Measurements from ENCODE around the gene DNM2. TPM values are rescaled to one million over a fixed set of nuclear protein-coding genes. Genes with fewer than 3 reads are reported as not detected.
"Not testable (repeated sequence)": the region's sequence is repeated elsewhere in the genome, so short reads cannot be mapped to it uniquely, and the experiment has no call there.

DNM2 gene
- total and polyA plus RNA-seq, 3 donors from 2014 or later, result 166 to 274 (median 226) TPM

DNA sequence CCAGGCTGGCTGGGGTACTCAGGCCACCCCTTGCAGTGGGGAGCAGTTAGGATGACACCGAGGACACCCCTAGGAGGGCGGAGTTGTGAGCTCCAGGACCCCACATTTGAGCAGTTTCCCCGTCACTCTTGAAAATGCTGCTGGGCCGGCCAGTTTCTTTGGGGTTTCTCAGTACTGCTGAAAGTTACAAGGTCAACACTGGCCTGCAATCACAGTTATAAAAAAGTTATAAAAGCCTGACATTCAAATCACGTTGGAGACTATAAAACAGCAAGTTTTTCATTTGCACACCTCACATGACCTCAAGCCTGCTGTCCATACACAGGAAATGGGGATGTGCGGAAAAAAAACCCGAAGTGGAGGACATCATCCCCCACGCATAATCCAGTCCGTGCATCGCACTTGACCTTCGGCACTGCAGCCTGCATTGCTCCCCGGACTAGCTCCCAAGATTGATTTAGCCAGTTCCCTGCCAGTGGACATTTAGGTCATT, 27.0 kb downstream of the DNM2 start:
- peak overlapping the region; percentile 66 to 68 for H3K27ac ChIP-seq
- 25 to 46% methylated on average over 9 to 12 of the region's 12 CpGs for WGBS, 2 donors

DNA sequence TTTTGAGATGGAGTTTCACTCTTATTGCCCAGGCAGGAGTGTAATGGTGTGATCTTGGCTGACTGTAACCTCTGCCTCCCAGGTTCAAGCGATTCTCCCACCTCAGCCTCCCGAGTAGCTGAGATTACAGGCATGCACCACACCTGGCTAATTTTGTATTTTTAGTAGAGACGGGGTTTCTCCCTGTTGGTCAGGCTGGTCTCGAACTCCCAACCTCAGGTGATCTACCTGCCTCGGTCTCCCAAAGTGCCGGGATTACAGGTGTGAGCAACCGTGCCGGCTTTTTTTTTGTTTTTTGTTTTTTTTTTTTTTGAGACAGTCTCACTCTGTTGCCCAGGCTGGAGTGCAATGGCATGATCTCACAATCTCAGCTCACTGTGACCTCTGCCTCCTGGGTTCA, 28.6 kb downstream of the DNM2 start:
- H3K27me3 ChIP-seq; intact Hi-C loops (cut with DNase I; ENCODE audit: low total_unique reads); H3K4me3 ChIP-seq; H3K27ac ChIP-seq; H3K9me3 ChIP-seq; DNase-seq; H3K36me3 ChIP-seq (ENCODE audit: low read depth, missing control alignments): not testable (repeated sequence)
- WGBS, 2 donors, result 80 to 86% methylated on average over 8 of the region's 8 CpGs
- peaks cover 54% of the 10 kb centered on the region for H3K4me1 ChIP-seq

More for the DNA sequence above, 27.0 kb downstream of the DNM2 start:
- intact Hi-C loops (cut with DNase I; ENCODE audit: low total_unique reads), result no loop called here
- Histone ChIP-seq H3K4me1 (peaks cover 53% of the 10 kb centered on the region), H3K9me3 (no peaks in the 10 kb centered on the region), H3K36me3 (ENCODE audit: low read depth, missing control alignments) (no peaks in the 10 kb centered on the region), H3K4me3 (no peak overlapping the region), H3K27me3 (no peaks in the 10 kb centered on the region)
- TF ChIP-seq, protein P1, sequence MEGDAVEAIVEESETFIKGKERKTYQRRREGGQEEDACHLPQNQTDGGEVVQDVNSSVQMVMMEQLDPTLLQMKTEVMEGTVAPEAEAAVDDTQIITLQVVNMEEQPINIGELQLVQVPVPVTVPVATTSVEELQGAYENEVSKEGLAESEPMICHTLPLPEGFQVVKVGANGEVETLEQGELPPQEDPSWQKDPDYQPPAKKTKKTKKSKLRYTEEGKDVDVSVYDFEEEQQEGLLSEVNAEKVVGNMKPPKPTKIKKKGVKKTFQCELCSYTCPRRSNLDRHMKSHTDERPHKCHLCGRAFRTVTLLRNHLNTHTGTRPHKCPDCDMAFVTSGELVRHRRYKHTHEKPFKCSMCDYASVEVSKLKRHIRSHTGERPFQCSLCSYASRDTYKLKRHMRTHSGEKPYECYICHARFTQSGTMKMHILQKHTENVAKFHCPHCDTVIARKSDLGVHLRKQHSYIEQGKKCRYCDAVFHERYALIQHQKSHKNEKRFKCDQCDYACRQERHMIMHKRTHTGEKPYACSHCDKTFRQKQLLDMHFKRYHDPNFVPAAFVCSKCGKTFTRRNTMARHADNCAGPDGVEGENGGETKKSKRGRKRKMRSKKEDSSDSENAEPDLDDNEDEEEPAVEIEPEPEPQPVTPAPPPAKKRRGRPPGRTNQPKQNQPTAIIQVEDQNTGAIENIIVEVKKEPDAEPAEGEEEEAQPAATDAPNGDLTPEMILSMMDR (IDR thresholded peaks at IDR 0.05), result no peak
- no peak for TF ChIP-seq POLR2A (IDR thresholded peaks at IDR 0.05)
- peak; percentile 55 for DNase-seq

DNA sequence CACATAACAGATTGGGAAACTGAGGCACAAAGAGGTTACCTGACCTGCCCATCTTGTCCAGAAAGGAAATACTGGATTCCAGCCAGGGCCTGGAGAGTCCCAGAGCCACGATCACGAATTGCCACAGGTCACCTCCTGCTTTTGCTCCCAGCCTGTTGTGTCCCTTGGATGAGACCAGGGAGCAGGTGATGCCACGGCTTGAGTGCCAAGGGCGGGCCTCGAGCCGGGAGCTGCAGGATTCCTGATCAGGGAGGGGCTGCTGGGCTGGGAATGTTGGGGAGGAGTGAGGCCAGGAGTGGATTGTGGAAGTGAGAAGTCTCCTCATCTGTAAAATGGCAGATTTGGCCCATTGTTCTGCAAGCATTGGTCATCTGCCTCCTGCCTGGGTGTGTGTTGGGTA, 29.4 kb downstream of the DNM2 start:
- H3K36me3 ChIP-seq (ENCODE audit: low read depth, missing control alignments), result no peaks in the 10 kb centered on the region
- DNase-seq, result no peak
- H3K4me3 ChIP-seq, result no peak overlapping the region
- WGBS, 2 donors, result 56 to 60% methylated on average over 4 to 6 of the region's 6 CpGs
- TF ChIP-seq, protein P1 (IDR thresholded peaks at IDR 0.05), result no peak
- no peak for TF ChIP-seq POLR2A (IDR thresholded peaks at IDR 0.05)
- intact Hi-C loops (cut with DNase I; ENCODE audit: low total_unique reads), result no loop called here
- no peaks in the 10 kb centered on the region for H3K27me3 ChIP-seq
- H3K9me3 ChIP-seq, result no peaks in the 10 kb centered on the region
- H3K27ac ChIP-seq, result peak overlapping the region in 1 of 2 donors; percentile 30
- peaks cover 60% of the 10 kb centered on the region for H3K4me1 ChIP-seq

DNA sequence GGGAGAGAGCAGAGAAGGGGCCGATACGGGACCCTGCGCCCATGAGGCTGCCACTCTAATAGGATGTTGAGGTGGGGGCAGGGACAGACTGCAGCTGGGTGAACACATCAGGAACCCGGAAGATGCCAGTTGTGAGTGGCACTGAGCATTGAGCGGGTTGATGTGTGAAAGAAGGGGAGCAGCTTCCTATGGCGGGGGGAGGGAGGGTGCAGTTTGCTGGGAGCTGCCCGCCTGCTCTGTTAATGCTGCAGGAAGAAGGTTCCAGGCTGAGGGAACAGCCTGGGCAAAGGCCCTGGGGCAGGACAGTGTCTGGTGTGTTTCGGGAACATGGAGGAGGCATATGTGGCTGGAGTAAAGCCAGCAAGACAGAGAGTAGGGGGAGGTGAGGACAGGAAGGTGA, 29.8 kb downstream of the DNM2 start:
- no peaks in the 10 kb centered on the region for H3K27me3 ChIP-seq
- H3K27ac ChIP-seq, result peak overlapping the region in 1 of 2 donors; percentile 30
- 83 to 85% methylated on average over 8 of the region's 8 CpGs for WGBS, 2 donors
- intact Hi-C loops (cut with DNase I; ENCODE audit: low total_unique reads), result no loop called here
- H3K36me3 ChIP-seq (ENCODE audit: low read depth, missing control alignments), result no peaks in the 10 kb centered on the region
- DNase-seq, result no peak
- peaks cover 60% of the 10 kb centered on the region for H3K4me1 ChIP-seq
- H3K4me3 ChIP-seq, result no peak overlapping the region
- H3K9me3 ChIP-seq, result no peaks in the 10 kb centered on the region
- TF ChIP-seq, protein P1 (IDR thresholded peaks at IDR 0.05), result no peak
- no peak for TF ChIP-seq POLR2A (IDR thresholded peaks at IDR 0.05)

DNA sequence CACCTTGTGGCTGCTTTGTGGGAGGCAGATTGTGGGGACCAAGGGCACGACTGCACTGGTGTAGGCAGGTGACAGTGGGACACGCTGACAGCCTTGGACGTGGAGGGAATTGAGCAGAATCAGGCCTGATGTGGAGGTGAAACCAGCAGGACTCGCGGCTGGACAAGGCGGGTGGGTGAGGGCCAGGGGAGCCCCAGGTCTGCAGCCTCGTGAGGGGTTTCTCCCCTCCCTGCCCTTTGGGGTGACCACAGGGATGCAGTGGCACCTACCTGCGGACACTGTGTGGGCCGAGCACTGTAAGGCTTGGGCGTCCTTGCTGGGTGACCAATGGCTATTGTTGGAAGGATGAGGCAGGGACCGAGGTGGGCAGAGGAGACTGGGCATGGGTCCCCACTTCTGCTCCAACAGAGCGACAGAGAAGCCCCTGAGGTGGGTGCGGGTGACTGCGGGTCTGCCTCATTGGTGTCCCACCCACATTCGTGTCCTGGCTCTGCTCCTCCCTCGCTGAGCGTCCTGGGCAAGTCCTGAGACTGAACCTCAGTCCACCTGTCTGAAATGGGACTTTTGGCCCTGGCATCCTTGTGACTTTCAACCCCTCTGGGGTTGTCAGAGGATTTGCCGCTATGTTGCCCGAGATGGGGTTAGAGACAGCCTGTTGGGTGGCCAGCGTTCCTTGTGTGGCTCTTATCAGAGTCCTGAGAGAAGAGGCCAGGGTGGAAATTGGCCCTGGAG, 30.5 kb downstream of the DNM2 start:
- TF ChIP-seq POLR2A (IDR thresholded peaks at IDR 0.05), result no peak
- TF ChIP-seq, protein P1 (IDR thresholded peaks at IDR 0.05), result no peak
- H3K27me3 ChIP-seq, result no peaks in the 10 kb centered on the region
- H3K4me1 ChIP-seq, result peaks cover 60% of the 10 kb centered on the region
- intact Hi-C loops (cut with DNase I; ENCODE audit: low total_unique reads), result no loop called here
- H3K9me3 ChIP-seq, result no peaks in the 10 kb centered on the region
- no peaks in the 10 kb centered on the region for H3K36me3 ChIP-seq (ENCODE audit: low read depth, missing control alignments)
- no peak for DNase-seq
- H3K27ac ChIP-seq, result peak overlapping the region; percentile 47 to 69
- H3K4me3 ChIP-seq, result no peak overlapping the region
- 81 to 87% methylated on average over 16 to 19 of the region's 20 CpGs for WGBS, 2 donors

Measured in testis (tissue), 3 donors.